ENCODE results near the gene MTAP. TPM values are rescaled to one million over a fixed set of nuclear protein-coding genes. Genes with fewer than 3 reads are reported as not detected.

Gene MTAP
- total RNA-seq, 1 donor from 2014 or later: 56.1 TPM

Other genes starting within 250 kb of the MTAP start
- gene CDKN2A, start 191.8 kb downstream of the MTAP start, total RNA-seq: 71.6 and 81.4 TPM in 2 replicates
- gene CDKN2B-AS1, start 192.2 kb downstream of the MTAP start, total RNA-seq: 2.3 TPM in 2 replicates
- gene CDKN2B, start 206.7 kb downstream of the MTAP start, total RNA-seq: 306 and 314 TPM in 2 replicates